ENCODE results near the gene TMEM253. TPM values are rescaled to one million over a fixed set of nuclear protein-coding genes. Genes with fewer than 3 reads are reported as not detected.

TMEM253 gene
- total RNA-seq, 2 experiments from 2014 or later, result not detected

GRCh38 chr14:21095430-21096205 is 5.2 kb upstream of the TMEM253 start:
- Mint-ChIP-seq H3K36me3 (ENCODE audit: low read depth) (no peaks in the 10 kb centered on the region), H3K9me3 (no peaks in the 10 kb centered on the region), H3K27me3 (peaks cover 18% of the 10 kb centered on the region), H3K4me1 (peaks cover 26% of the 10 kb centered on the region), H3K27ac (no peak overlapping the region), H3K4me3 (no peak overlapping the region)
- ChIA-PET POLR2A (no interaction called here), CTCF (interaction anchor here (0.7 to 5.1 kb wide), 6 partner anchors 8 to 151 kb away, joined by 3 to 121 read pairs (median 4); partner anchors contain the start of gene TMEM253)
- no peak for DNase-seq

- Mint-ChIP-seq H3K4me3 (no peak overlapping the region), H3K27ac (no peak overlapping the region), H3K36me3 (ENCODE audit: low read depth) (no peaks in the 10 kb centered on the region), H3K9me3 (no peaks in the 10 kb centered on the region), H3K27me3 (peaks cover 18% of the 10 kb centered on the region), H3K4me1 (peaks cover 27% of the 10 kb centered on the region)
- ChIA-PET POLR2A (no interaction called here), CTCF (interaction anchor here (0.9 to 2.2 kb wide), 5 partner anchors 8 to 81 kb away, joined by 3 to 9 read pairs (median 5); no protein-coding TSS in a partner anchor)
- DNase-seq, result no peak
Measured at GRCh38 chr14:21096438-21096837, 4.4 kb upstream of the TMEM253 start.

DNA sequence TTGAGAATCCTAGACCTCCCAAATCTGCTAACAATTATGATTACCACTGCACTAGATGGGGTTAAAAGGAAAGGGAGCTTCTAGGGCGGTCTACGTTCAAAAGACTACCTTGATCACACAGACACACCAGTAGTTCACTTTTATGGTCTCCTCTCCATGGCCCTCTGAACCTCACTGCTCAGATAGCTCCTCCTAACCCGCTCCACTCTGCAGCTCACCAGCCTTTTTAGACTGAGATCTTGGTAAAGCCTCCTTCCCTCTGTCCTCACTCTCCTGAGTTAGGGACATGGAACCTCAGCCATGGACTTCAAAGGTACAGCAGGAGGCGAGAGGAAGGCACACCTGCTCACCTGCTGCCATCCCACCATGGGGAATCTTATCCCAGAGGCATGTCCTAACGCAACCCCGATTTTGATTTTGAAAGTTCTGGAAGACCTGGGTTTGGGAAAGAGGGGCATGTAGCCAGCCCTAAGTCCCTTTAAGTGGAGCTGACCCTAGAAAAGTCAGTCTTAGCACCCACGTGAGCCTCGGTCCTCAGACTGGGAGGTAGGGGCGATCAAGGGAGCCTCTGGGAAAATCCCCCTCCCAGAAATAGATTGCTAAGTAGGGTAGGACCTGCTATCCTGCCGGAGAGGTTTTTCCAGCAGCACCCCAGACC is 3.8 kb upstream of the TMEM253 start:
- CTCF ChIA-PET, result interaction anchor here (0.9 to 2.2 kb wide), 6 partner anchors 9 to 82 kb away, joined by 3 to 9 read pairs (median 4); no protein-coding TSS in a partner anchor
- Mint-ChIP-seq H3K4me3 (peak overlapping the region; percentile 67), H3K36me3 (ENCODE audit: low read depth) (no peaks in the 10 kb centered on the region), H3K27me3 (peaks cover 18% of the 10 kb centered on the region), H3K27ac (no peak overlapping the region), H3K9me3 (no peaks in the 10 kb centered on the region), H3K4me1 (peaks cover 34% of the 10 kb centered on the region)
- POLR2A ChIA-PET, result no interaction called here
- no peak for DNase-seq

- Mint-ChIP-seq H3K9me3 (no peaks in the 10 kb centered on the region), H3K4me1 (peaks cover 36% of the 10 kb centered on the region), H3K27ac (no peak overlapping the region), H3K36me3 (ENCODE audit: low read depth) (no peaks in the 10 kb centered on the region), H3K4me3 (peak overlapping the region; percentile 67), H3K27me3 (peaks cover 18% of the 10 kb centered on the region)
- DNase-seq, result no peak
- CTCF ChIA-PET, result interaction anchor here (0.9 to 1.5 kb wide), 3 partner anchors 10 to 69 kb away, joined by 3 to 5 read pairs (median 4); no protein-coding TSS in a partner anchor
- POLR2A ChIA-PET, result no interaction called here
Measured at GRCh38 chr14:21097636-21098075, 3.2 kb upstream of the TMEM253 start.

DNA sequence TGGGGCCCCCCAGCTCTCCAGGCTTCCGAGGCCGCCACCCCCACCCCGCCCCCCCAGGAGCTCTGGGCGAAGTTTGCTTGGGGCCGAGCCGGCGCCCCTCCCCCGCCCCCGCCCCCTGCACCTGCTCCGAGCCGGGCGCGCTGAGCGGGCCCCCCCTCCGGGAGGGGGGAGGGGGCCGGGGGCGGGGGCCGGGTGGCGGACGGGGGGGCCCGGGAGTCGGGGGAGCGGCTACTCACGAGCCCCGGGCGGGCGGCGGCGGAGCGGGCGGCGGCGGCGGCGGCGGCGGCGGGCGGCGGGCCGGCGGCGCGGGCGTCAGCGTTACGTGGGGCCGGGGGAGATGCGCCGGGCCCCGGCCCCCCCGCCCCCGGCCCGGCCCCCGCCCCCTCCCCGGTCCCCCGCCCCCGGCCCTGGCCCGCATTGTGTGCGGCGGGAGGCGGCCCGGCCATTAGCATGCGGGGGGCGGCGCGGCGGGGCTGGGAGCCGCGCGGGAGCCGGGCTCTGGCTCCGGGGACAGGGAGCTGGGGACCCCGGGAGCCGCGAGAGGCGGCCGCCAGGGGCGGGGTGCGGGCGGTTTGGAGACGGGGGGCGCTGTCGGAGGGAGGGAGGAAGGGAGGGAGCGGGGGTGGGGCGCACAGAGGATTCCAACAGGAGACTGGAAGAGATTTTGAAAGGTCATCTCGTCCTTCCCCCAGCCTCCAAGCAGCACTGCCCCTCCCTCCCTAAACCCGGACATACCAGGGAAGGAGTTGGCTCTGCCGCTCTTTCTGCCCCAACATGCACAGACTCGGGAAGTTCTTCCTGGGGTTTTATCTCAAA is 2.6 kb upstream of the TMEM253 start, which contains the start of gene ZNF219:
ZNF219 (minus strand) TSS at position 580 of the 816 bp plus-strand sequence. CDS start 5,064 bp downstream, outside the sequence.
- H3K27ac Mint-ChIP-seq, result peak within 1 kb of the TSS; percentile 38
- ChIA-PET POLR2A (no interaction called here), CTCF (interaction anchor here (0.6 to 1.5 kb wide), 3 partner anchors 10 to 78 kb away, joined by 3 to 5 read pairs (median 4); no protein-coding TSS in a partner anchor)
- peak; percentile 17 for DNase-seq
- peaks cover 39% of the 10 kb centered on the region for H3K4me1 Mint-ChIP-seq
- peaks cover 18% of the 10 kb centered on the region for H3K27me3 Mint-ChIP-seq
- H3K36me3 Mint-ChIP-seq (ENCODE audit: low read depth), result no peaks in the 10 kb centered on the region
- H3K9me3 Mint-ChIP-seq, result no peaks in the 10 kb centered on the region
- peak within 1 kb of the TSS; percentile 77 for H3K4me3 Mint-ChIP-seq

DNA sequence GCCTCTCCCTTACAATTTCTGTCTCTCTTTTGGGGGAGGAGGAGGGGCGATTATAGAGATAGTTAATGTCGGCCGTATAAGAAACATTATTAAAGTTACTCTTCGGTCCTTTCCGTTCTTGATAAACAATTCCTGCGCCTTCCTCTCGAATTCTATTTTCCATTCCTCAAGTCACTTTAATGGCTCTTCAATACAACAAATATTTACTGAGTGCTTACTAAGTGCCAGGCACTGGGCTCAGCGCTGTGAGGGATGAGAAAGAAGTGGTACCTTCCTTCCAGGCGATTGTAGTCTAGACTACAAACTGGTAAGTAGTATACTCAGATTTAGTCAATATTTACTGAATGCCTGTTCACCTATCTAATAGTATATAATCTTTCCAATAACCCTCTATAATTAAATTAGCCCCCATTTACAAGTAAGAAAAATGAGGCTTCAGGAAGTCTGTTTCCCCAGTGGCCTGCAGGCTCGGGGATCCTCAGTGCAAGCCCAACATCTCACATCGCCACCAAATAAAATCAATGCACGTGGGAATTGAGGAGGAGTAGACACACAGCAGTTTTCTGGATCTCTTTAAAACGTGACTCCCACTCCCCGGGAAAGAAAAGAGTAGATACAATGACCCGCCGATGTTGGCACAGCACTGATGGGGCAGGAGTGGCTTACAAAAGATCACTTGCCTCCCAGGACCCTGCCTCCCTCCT is 1.8 kb upstream of the TMEM253 start:
- H3K4me1 Mint-ChIP-seq, result peaks cover 39% of the 10 kb centered on the region
- H3K9me3 Mint-ChIP-seq, result no peaks in the 10 kb centered on the region
- H3K27ac Mint-ChIP-seq, result peak overlapping the region; percentile 38
- POLR2A ChIA-PET, result interaction anchor here (0.5 kb wide), 1 partner anchor 42 kb away, joined by 3 read pairs; no protein-coding TSS in a partner anchor
- no peak for DNase-seq
- H3K27me3 Mint-ChIP-seq, result peaks cover 18% of the 10 kb centered on the region
- CTCF ChIA-PET, result interaction anchor here (0.6 to 7.1 kb wide), 2 partner anchors 79 to 84 kb away, joined by 3 to 92 read pairs; no protein-coding TSS in a partner anchor
- no peaks in the 10 kb centered on the region for H3K36me3 Mint-ChIP-seq (ENCODE audit: low read depth)
- peak overlapping the region; percentile 77 for H3K4me3 Mint-ChIP-seq

DNA sequence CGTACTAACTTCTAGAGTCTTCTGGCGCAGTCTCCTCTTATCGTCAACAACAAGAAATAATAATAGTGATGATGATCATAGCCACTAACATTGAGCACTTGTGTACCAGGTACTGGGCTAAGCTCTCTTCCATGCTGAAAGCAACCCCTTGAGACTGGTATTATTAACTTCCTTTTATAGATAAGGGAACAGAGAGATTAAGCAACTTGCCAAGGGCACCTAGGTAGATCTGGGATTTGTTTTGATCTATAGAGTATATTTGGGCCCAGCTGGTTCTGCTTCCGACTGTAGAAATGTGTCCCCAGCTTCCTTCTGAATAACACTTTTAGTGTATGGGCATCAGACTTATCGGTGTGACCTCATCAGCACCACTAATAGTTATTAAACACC is 1.3 kb upstream of the TMEM253 start:
- H3K36me3 Mint-ChIP-seq (ENCODE audit: low read depth), result peaks cover under 1% of the 10 kb centered on the region
- no peak overlapping the region for H3K27ac Mint-ChIP-seq
- H3K4me3 Mint-ChIP-seq, result peak overlapping the region; percentile 77
- peaks cover 18% of the 10 kb centered on the region for H3K27me3 Mint-ChIP-seq
- ChIA-PET POLR2A (interaction anchor here (0.5 kb wide), 1 partner anchor 43 kb away, joined by 3 read pairs; no protein-coding TSS in a partner anchor), CTCF (interaction anchor here (7.1 kb wide), 1 partner anchor 85 kb away, joined by 92 read pairs; no protein-coding TSS in a partner anchor)
- H3K4me1 Mint-ChIP-seq, result peaks cover 42% of the 10 kb centered on the region
- DNase-seq, result no peak
- no peaks in the 10 kb centered on the region for H3K9me3 Mint-ChIP-seq

GRCh38 chr14:21101802-21102413 is 1.0 kb downstream of the TMEM253 start:
- Mint-ChIP-seq H3K27me3 (peaks cover 17% of the 10 kb centered on the region), H3K36me3 (ENCODE audit: low read depth) (peaks cover 1% of the 10 kb centered on the region), H3K27ac (peak overlapping the region; percentile 28), H3K4me3 (peak overlapping the region; percentile 87), H3K9me3 (no peaks in the 10 kb centered on the region), H3K4me1 (peaks cover 53% of the 10 kb centered on the region)
- DNase-seq, result no peak
- ChIA-PET POLR2A (no interaction called here), CTCF (interaction anchor here (1.1 to 7.1 kb wide), 5 partner anchors 8 to 132 kb away, joined by 3 to 121 read pairs (median 52); no protein-coding TSS in a partner anchor)

- peak overlapping the region; percentile 93 for H3K27ac Mint-ChIP-seq
- H3K36me3 Mint-ChIP-seq (ENCODE audit: low read depth), result peaks cover 1% of the 10 kb centered on the region
- H3K27me3 Mint-ChIP-seq, result peaks cover 11% of the 10 kb centered on the region
- H3K4me3 Mint-ChIP-seq, result peak overlapping the region; percentile 87
- POLR2A ChIA-PET, result no interaction called here
- H3K4me1 Mint-ChIP-seq, result peaks cover 47% of the 10 kb centered on the region
- DNase-seq, result no peak
- CTCF ChIA-PET, result interaction anchor here (0.9 to 7.1 kb wide), 17 partner anchors 9 to 754 kb away, joined by 3 to 121 read pairs (median 4); partner anchors contain the start of gene ARHGEF40
- H3K9me3 Mint-ChIP-seq, result no peaks in the 10 kb centered on the region
Measured at GRCh38 chr14:21102521-21103410, 1.9 kb downstream of the TMEM253 start.

DNA sequence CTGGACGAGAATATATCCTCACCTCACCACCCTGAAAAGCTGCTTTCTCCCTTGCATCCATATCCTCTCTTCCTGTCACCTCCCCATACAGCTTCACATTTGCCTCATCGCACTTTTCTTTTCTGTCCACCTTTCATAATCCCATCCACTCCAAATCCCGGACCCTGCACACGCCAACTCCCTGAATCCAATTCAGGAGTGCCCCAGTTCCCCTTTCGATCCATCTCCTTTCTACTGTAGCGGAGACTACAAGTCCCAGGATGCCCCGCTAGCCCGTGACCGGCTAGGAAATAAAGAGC is 2.5 kb downstream of the TMEM253 start:
- CTCF ChIA-PET, result interaction anchor here (0.9 to 7.1 kb wide), 17 partner anchors 10 to 886 kb away, joined by 3 to 121 read pairs (median 5); partner anchors contain the start of gene ARHGEF40
- peak overlapping the region; percentile 93 for H3K27ac Mint-ChIP-seq

More for the DNA sequence above, 2.5 kb downstream of the TMEM253 start:
- Mint-ChIP-seq H3K4me3 (peak overlapping the region; percentile 87), H3K36me3 (ENCODE audit: low read depth) (peaks cover 1% of the 10 kb centered on the region), H3K4me1 (peaks cover 47% of the 10 kb centered on the region), H3K9me3 (no peaks in the 10 kb centered on the region), H3K27me3 (peaks cover 11% of the 10 kb centered on the region)
- no peak for DNase-seq
- POLR2A ChIA-PET, result no interaction called here
